Measurements from ENCODE around the gene DNM3. TPM values are rescaled to one million over a fixed set of nuclear protein-coding genes. Genes with fewer than 3 reads are reported as not detected.

Gene DNM3
- total and polyA plus RNA-seq, 2 of the 8 experiments (the other 6 are each of a cell fraction or from before 2014, with no cell fraction given): 2.0 to 8.5 TPM

- no peak for TF ChIP-seq SIN3A (conservative IDR thresholded peaks at IDR 0.05 in 1 of 2, IDR thresholded peaks at IDR 0.05 in 1 of 2; ENCODE audit: low read depth in 1 of 2, low read length in 2 of 2)
- no peak for TF ChIP-seq JUND (IDR thresholded peaks at IDR 0.05; ENCODE audit: low read length)
- no peak for TF ChIP-seq TEAD4 (IDR thresholded peaks at IDR 0.05; ENCODE audit: low read depth, low read length)
- TF ChIP-seq SP4 (IDR thresholded peaks at IDR 0.05; ENCODE audit: low read length): no peak
- TF ChIP-seq SIRT6 (IDR thresholded peaks at IDR 0.05; ENCODE audit: low read length): no peak
- no peak for TF ChIP-seq ATF2 (IDR thresholded peaks at IDR 0.05; ENCODE audit: low read length)
Observed at GRCh38 chr1:171849245-171849898, 8.1 kb downstream of the DNM3 start (continued).

All from H1 (cell line).